Natural killer cell (primary cell): Measurements from ENCODE around the gene NUDT3. TPM values are rescaled to one million over a fixed set of nuclear protein-coding genes. Genes with fewer than 3 reads are reported as not detected.
A peak's percentile ranks its signal among the peaks of the same experiment; 100 is the strongest.

Experiments
- ATAC-seq, 3 donors: fragments of 150-1000 bp in 2 of 3; fragments of 200-7000 bp in 1 of 3; cut with Tn5 transposase; 1 replicate in 1 of 3; 2 replicates in 2 of 3; pipeline ENCODE4 v1.10.0; 2021; ENCODE audit warnings: mild to moderate bottlenecking in 2 of 3, moderate library complexity in 2 of 3
- DNase-seq, 2 donors: peaks; one replicate each; pipeline versions ENCODE4 v3.0.0 to v3.0.0-alpha.2; 2013 to 2021; ENCODE audit warnings: mixed read lengths in 1 of 2
- H3K27ac ChIP-seq: one replicate; pipeline ENCODE4 v1.5.1; 2013; ENCODE audit warnings: mild to moderate bottlenecking, low read length
- H3K27me3 ChIP-seq: one replicate; pipeline ENCODE4 v1.6.1; 2013; ENCODE audit warnings: low read length; ENCODE audit not compliant: control insufficient read depth, insufficient read depth
- H3K36me3 ChIP-seq: one replicate; pipeline ENCODE4 v1.6.1; 2013; ENCODE audit warnings: low read length; ENCODE audit not compliant: control insufficient read depth, insufficient read depth
- H3K4me1 ChIP-seq: one replicate; pipeline ENCODE4 v1.6.1; 2013; ENCODE audit warnings: low read length; ENCODE audit not compliant: control insufficient read depth, insufficient read depth
- H3K4me3 ChIP-seq: one replicate; pipeline ENCODE4 v1.5.1; 2013; ENCODE audit warnings: low read length
- H3K9me3 ChIP-seq: one replicate; pipeline ENCODE4 v1.6.1; 2013; ENCODE audit warnings: low read length; ENCODE audit not compliant: control insufficient read depth, insufficient read depth
- H3K27ac Mint-ChIP-seq, 2 donors: one replicate each; pipeline ENCODE4 v1.8.0; 2022; ENCODE audit warnings: mild to moderate bottlenecking in 2 of 2, mixed read lengths in 2 of 2, moderate library complexity in 1 of 2
- H3K27me3 Mint-ChIP-seq, 2 donors: one replicate each; pipeline ENCODE4 v1.8.0; 2022; ENCODE audit warnings: low read depth in 2 of 2, mixed read lengths in 2 of 2
- H3K36me3 Mint-ChIP-seq: one replicate; pipeline ENCODE4 v1.8.0; 2022; ENCODE audit warnings: mixed read lengths
- H3K4me1 Mint-ChIP-seq, 2 donors: one replicate each; pipeline ENCODE4 v1.8.0; 2022; ENCODE audit warnings: mixed read lengths in 2 of 2
- H3K4me3 Mint-ChIP-seq: one replicate; pipeline ENCODE4 v1.8.0; 2022; ENCODE audit warnings: mild to moderate bottlenecking, moderate library complexity, mixed read lengths
- H3K9me3 Mint-ChIP-seq, 2 donors: one replicate each; pipeline ENCODE4 v1.8.0; 2022; ENCODE audit warnings: mixed read lengths in 2 of 2
- whole genome bisulfite sequencing: methylation state at CpG from one replicate; pipeline ENCODE4 v1.1.7; 2013; ENCODE audit warnings: missing lambda C conversion rate; ENCODE audit not compliant: insufficient coverage; 5-methylcytosine and 5-hydroxymethylcytosine counted together
- intact Hi-C: fragments of 100-400 bp; cut with micrococcal nuclease; formaldehyde crosslinking; loops from one replicate; pipeline ENCODE4 v1.14.2; 2022
- total RNA-seq, 4 donors: library from RNA; stranded (reverse); fragments of 120-200 nt in 1 of 4; gene quantifications; one replicate each; pipeline versions ENCODE4 v1.2.3 to v1.2.4, GENCODE V29; 2013 to 2022
- TF ChIP-seq, protein P1 (sequence below): fragments of 200-600 bp; IDR thresholded peaks from one replicate; pipeline ENCODE4 v1.8.0; 2022; ENCODE audit warnings: antibody characterized with exemption

The NUDT3 gene
- total RNA-seq, 3 donors from 2014 or later (not counting 1 experiment from before 2014, with no cell fraction given): 22.0 to 26.3 (median 26.1) TPM

DNA sequence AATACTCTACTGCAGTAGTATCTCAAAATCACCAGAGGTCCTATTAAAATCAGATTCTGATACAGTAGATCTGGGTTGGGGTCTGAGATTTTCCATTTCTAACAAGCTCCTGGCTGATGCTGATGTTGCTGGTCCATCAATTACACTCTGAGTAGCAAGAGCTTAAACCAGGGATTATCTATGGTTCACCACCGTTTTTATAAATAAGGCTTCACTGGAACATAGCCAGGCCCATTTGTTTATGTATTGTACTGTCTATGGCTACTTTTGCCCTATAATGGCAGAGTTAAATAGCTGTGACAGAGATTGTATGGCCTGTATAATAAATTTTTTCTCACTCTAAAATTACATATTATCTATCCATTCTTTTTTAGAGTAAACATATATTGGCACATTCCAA, 53.0 kb downstream of the NUDT3 start:
- ATAC-seq (no peak), DNase-seq (no peak)
- Mint-ChIP-seq H3K9me3 (no peaks in the 10 kb centered on the region), H3K27ac (no peak overlapping the region), H3K4me1 (peaks cover 42 to 53% of the 10 kb centered on the region in 2 donors), H3K4me3 (no peak overlapping the region), H3K27me3 (no peaks in the 10 kb centered on the region), H3K36me3 (no peaks in the 10 kb centered on the region)
- H3K9me3 ChIP-seq: no peaks in the 10 kb centered on the region
- TF ChIP-seq, protein P1, sequence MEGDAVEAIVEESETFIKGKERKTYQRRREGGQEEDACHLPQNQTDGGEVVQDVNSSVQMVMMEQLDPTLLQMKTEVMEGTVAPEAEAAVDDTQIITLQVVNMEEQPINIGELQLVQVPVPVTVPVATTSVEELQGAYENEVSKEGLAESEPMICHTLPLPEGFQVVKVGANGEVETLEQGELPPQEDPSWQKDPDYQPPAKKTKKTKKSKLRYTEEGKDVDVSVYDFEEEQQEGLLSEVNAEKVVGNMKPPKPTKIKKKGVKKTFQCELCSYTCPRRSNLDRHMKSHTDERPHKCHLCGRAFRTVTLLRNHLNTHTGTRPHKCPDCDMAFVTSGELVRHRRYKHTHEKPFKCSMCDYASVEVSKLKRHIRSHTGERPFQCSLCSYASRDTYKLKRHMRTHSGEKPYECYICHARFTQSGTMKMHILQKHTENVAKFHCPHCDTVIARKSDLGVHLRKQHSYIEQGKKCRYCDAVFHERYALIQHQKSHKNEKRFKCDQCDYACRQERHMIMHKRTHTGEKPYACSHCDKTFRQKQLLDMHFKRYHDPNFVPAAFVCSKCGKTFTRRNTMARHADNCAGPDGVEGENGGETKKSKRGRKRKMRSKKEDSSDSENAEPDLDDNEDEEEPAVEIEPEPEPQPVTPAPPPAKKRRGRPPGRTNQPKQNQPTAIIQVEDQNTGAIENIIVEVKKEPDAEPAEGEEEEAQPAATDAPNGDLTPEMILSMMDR: no peak
- peaks cover 8% of the 10 kb centered on the region for H3K36me3 ChIP-seq
- intact Hi-C loops: no loop called here
- H3K4me1 ChIP-seq: no peaks in the 10 kb centered on the region
- WGBS: 80% methylated on average over 1 of the region's 1 CpG
- H3K4me3 ChIP-seq: no peak overlapping the region
- H3K27me3 ChIP-seq: no peaks in the 10 kb centered on the region
- no peak overlapping the region for H3K27ac ChIP-seq

DNA sequence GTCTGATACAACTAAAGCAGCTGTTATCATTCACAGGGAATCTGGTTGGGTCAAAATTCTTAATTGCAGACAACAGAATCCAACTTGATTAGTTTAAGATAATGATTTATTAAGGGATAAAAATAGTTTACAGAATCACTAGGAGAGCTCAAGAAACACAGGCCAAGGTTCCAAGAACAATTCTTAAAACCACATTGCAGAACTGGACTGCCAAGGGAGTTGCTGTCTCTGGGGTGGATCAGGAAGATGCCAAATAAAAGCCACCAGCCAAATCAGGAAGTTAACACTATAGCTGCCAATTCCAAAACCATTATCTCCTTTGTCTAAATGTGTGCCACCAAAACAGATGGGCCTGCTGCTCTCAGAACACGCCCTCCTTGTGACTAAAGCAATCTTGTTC, 53.7 kb downstream of the NUDT3 start:
- Histone ChIP-seq H3K27ac (no peak overlapping the region), H3K4me1 (no peaks in the 10 kb centered on the region), H3K36me3 (peaks cover 8% of the 10 kb centered on the region), H3K9me3 (no peaks in the 10 kb centered on the region), H3K27me3 (no peaks in the 10 kb centered on the region), H3K4me3 (no peak overlapping the region)
- peak overlapping the region in 1 of 2 donors; percentile 10 for H3K27ac Mint-ChIP-seq
- H3K9me3 Mint-ChIP-seq: no peaks in the 10 kb centered on the region
- ATAC-seq (no peak), DNase-seq (no peak)
- intact Hi-C loops: no loop called here
- 75% methylated on average over 1 of the region's 1 CpG for WGBS
- TF ChIP-seq, protein P1: no peak
- H3K4me1 Mint-ChIP-seq: peaks cover 36 to 47% of the 10 kb centered on the region in 2 donors
- no peaks in the 10 kb centered on the region for H3K27me3 Mint-ChIP-seq
- H3K4me3 Mint-ChIP-seq: no peak overlapping the region
- H3K36me3 Mint-ChIP-seq: no peaks in the 10 kb centered on the region

DNA sequence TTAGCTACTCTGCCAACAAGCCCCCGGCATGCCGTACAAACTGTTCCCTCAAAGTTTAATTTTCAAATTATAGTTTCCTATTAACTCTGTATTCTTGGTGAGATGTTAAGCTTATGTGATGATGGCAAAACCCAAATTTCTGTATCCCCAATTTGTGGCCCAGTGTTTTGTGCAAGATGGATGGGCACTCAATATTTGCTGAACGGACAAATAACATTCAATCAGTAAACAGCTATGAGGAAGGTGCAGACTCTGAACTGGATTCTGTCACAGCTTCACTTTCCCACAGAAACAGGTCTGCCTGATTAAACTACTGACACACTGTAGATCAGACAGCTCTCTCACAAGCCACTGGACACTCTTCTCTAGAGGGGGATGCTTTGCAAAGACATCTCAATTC, 54.1 kb downstream of the NUDT3 start:
- peaks cover 31 to 47% of the 10 kb centered on the region in 2 donors for H3K4me1 Mint-ChIP-seq
- Histone ChIP-seq H3K27me3 (no peaks in the 10 kb centered on the region), H3K36me3 (peaks cover 8% of the 10 kb centered on the region), H3K4me3 (no peak overlapping the region), H3K9me3 (no peaks in the 10 kb centered on the region), H3K4me1 (no peaks in the 10 kb centered on the region), H3K27ac (no peak overlapping the region)
- 100% methylated on average over 3 of the region's 3 CpGs for WGBS
- no peak for ATAC-seq
- DNase-seq: no peak
- no peaks in the 10 kb centered on the region for H3K9me3 Mint-ChIP-seq
- intact Hi-C loops: no loop called here
- TF ChIP-seq, protein P1: no peak
- H3K4me3 Mint-ChIP-seq: no peak overlapping the region
- no peaks in the 10 kb centered on the region for H3K36me3 Mint-ChIP-seq
- H3K27ac Mint-ChIP-seq: peak overlapping the region; percentile 10 to 54
- no peaks in the 10 kb centered on the region for H3K27me3 Mint-ChIP-seq

DNA sequence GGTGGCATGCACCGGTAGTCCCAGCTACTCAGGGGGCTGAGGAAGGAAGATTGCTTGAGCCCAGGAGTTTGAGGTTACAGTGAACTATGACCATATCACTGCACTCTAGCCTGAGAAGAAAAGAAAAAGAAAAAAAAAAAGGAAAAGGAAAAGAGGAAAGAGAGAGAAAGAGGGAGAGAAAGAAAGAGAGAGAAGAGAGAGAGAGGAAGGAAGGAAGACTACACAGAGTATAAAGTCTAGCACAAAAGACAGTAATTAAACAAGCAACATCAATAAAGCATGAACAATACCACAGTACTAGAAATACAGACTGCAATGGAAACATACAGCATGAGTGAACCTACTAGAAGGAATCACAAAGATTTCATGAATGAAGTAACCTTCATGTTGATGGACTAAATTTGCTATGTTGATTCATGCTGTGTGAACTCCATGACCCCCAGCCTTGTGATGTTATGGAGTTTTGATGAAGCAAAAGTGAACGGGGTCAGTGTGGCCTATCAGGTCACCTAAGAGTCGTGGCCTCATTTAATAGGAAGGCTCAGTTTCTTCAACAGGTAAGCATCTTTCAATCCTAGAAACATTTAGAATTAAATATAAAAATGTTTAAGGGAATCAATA, 57.6 kb downstream of the NUDT3 start:
- Histone ChIP-seq H3K27me3 (no peaks in the 10 kb centered on the region), H3K36me3 (no peaks in the 10 kb centered on the region), H3K4me1 (no peaks in the 10 kb centered on the region), H3K27ac (no peak overlapping the region), H3K9me3 (no peaks in the 10 kb centered on the region), H3K4me3 (no peak overlapping the region)
- TF ChIP-seq, protein P1: no peak
- peaks cover 32 to 34% of the 10 kb centered on the region in 2 donors for H3K4me1 Mint-ChIP-seq
- 76% methylated on average over 2 of the region's 3 CpGs for WGBS
- no peak for ATAC-seq
- intact Hi-C loops: no loop called here
- no peak for DNase-seq
- H3K27ac Mint-ChIP-seq: no peak overlapping the region
- H3K36me3 Mint-ChIP-seq: no peaks in the 10 kb centered on the region
- no peaks in the 10 kb centered on the region for H3K27me3 Mint-ChIP-seq
- H3K4me3 Mint-ChIP-seq: no peak overlapping the region
- H3K9me3 Mint-ChIP-seq: no peaks in the 10 kb centered on the region
